HEK293 (cell line): ENCODE measurements around the gene KDM5D.

Source experiments
- CTCF ChIA-PET: fragments of 350-600 bp; formaldehyde crosslinking; extraction: SDS; loops from one replicate; lab custom pipeline; 2021; ENCODE audit warnings: antibody characterized with exemption; lab: Yijun Ruan, JAX
- POLR2A ChIA-PET: fragments of 300-600 bp; formaldehyde crosslinking; extraction: SDS; loops from one replicate; lab custom pipeline; 2020; ENCODE audit warnings: antibody characterized with exemption, inconsistent platforms; lab: Yijun Ruan, JAX
- H3K27ac ChIP-seq: fragments of 200-500 bp; sonication (Bioruptor generic); 2 replicates; pipeline ENCODE4 v1.5.1; 2014; ENCODE audit warnings: low read depth, low read length, control low read depth, inconsistent platforms; ENCODE audit errors: extremely low read depth
- H3K36me3 ChIP-seq, 2 experiments: fragments of 200-500 bp in 1 of 2; sonication (Bioruptor generic) in 1 of 2; 1 replicate in 1 of 2; 2 replicates in 1 of 2; pipeline ENCODE4 v1.5.1; 2014 to 2017; ENCODE audit warnings: inconsistent platforms in 2 of 2, low read length in 2 of 2; ENCODE audit not compliant: control insufficient read depth in 2 of 2, insufficient read depth in 1 of 2
- H3K4me1 ChIP-seq: fragments of 200-500 bp; sonication (Bioruptor generic); 2 replicates; pipeline ENCODE4 v1.5.1; 2014; ENCODE audit warnings: mild to moderate bottlenecking, low read length, inconsistent platforms; ENCODE audit not compliant: control insufficient read depth, insufficient read depth
- H3K4me3 ChIP-seq: 2 replicates; pipeline ENCODE4 v1.5.1; 2011; ENCODE audit warnings: low read depth, mild to moderate bottlenecking, control low read depth, low read length, moderate library complexity
- H3K9me3 ChIP-seq: fragments of 200-500 bp; sonication (Bioruptor generic); 2 replicates; pipeline ENCODE4 v1.5.1; 2014; ENCODE audit warnings: low read depth, low read length, inconsistent platforms; ENCODE audit not compliant: control insufficient read depth, insufficient read depth
- HOXA7 ChIP-seq: sonication (generic); formaldehyde crosslinking; IDR thresholded peaks from 2 replicates; pipeline ENCODE4 v1.8.1; 2022; ENCODE audit warnings: missing genetic modification reagents, borderline replicate concordance
- IKZF3 ChIP-seq: fragments of 450-650 bp; IDR thresholded peaks from 2 replicates; pipeline ENCODE4 v1.5.0; 2018; ENCODE audit warnings: missing biosample characterization, mild to moderate bottlenecking, missing genetic modification characterization, moderate library complexity
- KLF10 ChIP-seq: fragments of 450-650 bp; IDR thresholded peaks from 2 replicates; pipeline ENCODE4 v1.5.1; 2018; ENCODE audit warnings: missing biosample characterization, mild to moderate bottlenecking, missing genetic modification characterization
- ZBTB8A ChIP-seq: fragments of 450-650 bp; formaldehyde crosslinking; IDR thresholded peaks from 2 replicates; pipeline ENCODE4 v1.5.1; 2016; ENCODE audit warnings: missing biosample characterization, missing genetic modification characterization
- ZFP41 ChIP-seq: fragments of 450-650 bp; formaldehyde crosslinking; IDR thresholded peaks from 2 replicates; pipeline ENCODE4 v1.5.1; 2016; ENCODE audit warnings: missing biosample characterization, missing genetic modification characterization, borderline replicate concordance
- ZIC2 ChIP-seq: fragments of 450-650 bp; formaldehyde crosslinking; IDR thresholded peaks from 2 replicates; pipeline ENCODE4 v1.5.1; 2016; ENCODE audit warnings: missing biosample characterization, missing genetic modification characterization
- ZNF114 ChIP-seq: fragments of 450-650 bp; formaldehyde crosslinking; IDR thresholded peaks from 2 replicates; pipeline ENCODE4 v1.5.0; 2017; ENCODE audit warnings: missing biosample characterization, missing genetic modification characterization
- ZNF121 ChIP-seq: fragments of 450-650 bp; formaldehyde crosslinking; IDR thresholded peaks from 2 replicates; pipeline ENCODE4 v1.5.1; 2016; ENCODE audit warnings: missing biosample characterization, missing genetic modification characterization
- ZNF133 ChIP-seq: fragments of 450-650 bp; formaldehyde crosslinking; IDR thresholded peaks from 2 replicates; pipeline ENCODE4 v1.5.1; 2016; ENCODE audit warnings: missing biosample characterization, missing genetic modification characterization
- ZNF138 ChIP-seq: fragments of 450-650 bp; formaldehyde crosslinking; IDR thresholded peaks from 2 replicates; pipeline ENCODE4 v1.5.1; 2016; ENCODE audit warnings: missing biosample characterization, missing genetic modification characterization, borderline replicate concordance
- ZNF175 ChIP-seq: fragments of 450-650 bp; formaldehyde crosslinking; IDR thresholded peaks from 2 replicates; pipeline ENCODE4 v1.5.1; 2016; ENCODE audit warnings: missing biosample characterization, missing genetic modification characterization
- ZNF202 ChIP-seq: fragments of 450-650 bp; formaldehyde crosslinking; IDR thresholded peaks from 2 replicates; pipeline ENCODE4 v1.5.1; 2016; ENCODE audit warnings: missing biosample characterization, missing genetic modification characterization, borderline replicate concordance
- ZNF214 ChIP-seq: fragments of 450-650 bp; formaldehyde crosslinking; IDR thresholded peaks from 2 replicates; pipeline ENCODE4 v1.5.1; 2017; ENCODE audit warnings: missing biosample characterization, mild to moderate bottlenecking, missing genetic modification characterization, borderline replicate concordance
- ZNF23 ChIP-seq: fragments of 450-650 bp; formaldehyde crosslinking; IDR thresholded peaks from 2 replicates; pipeline ENCODE4 v1.5.1; 2016; ENCODE audit warnings: missing biosample characterization, missing genetic modification characterization, borderline replicate concordance
- ZNF24 ChIP-seq: fragments of 450-650 bp; formaldehyde crosslinking; IDR thresholded peaks from 2 replicates; pipeline ENCODE4 v1.5.1; 2016; ENCODE audit warnings: missing biosample characterization, missing genetic modification characterization
- ZNF366 ChIP-seq: fragments of 450-650 bp; formaldehyde crosslinking; conservative IDR thresholded peaks from 2 replicates; pipeline ENCODE4 v1.5.1; 2016; ENCODE audit warnings: missing biosample characterization, missing genetic modification characterization
- ZNF600 ChIP-seq: fragments of 450-650 bp; formaldehyde crosslinking; IDR thresholded peaks from 2 replicates; pipeline ENCODE4 v1.5.1; 2016; ENCODE audit warnings: missing biosample characterization, missing genetic modification characterization
- ZNF747 ChIP-seq: fragments of 450-650 bp; formaldehyde crosslinking; IDR thresholded peaks from 2 replicates; pipeline ENCODE4 v1.5.1; 2016; ENCODE audit warnings: missing biosample characterization, missing genetic modification characterization
- ZNF76 ChIP-seq: fragments of 450-650 bp; formaldehyde crosslinking; IDR thresholded peaks from 2 replicates; pipeline ENCODE4; 2016; ENCODE audit warnings: low read depth, missing biosample characterization, missing genetic modification characterization, borderline replicate concordance
- TF ChIP-seq, protein P1 (sequence below): fragments of 450-650 bp; formaldehyde crosslinking; IDR thresholded peaks from 2 replicates; pipeline ENCODE4 v1.5.0; 2017; ENCODE audit warnings: missing biosample characterization, missing genetic modification characterization, borderline replicate concordance
- TF ChIP-seq, protein P2 (sequence below): fragments of 450-650 bp; formaldehyde crosslinking; IDR thresholded peaks from 2 replicates; pipeline ENCODE4 v1.5.1; 2016; ENCODE audit warnings: missing biosample characterization, missing genetic modification characterization, borderline replicate concordance
- TF ChIP-seq, protein P3 (sequence below): fragments of 450-650 bp; formaldehyde crosslinking; IDR thresholded peaks from 2 replicates; pipeline ENCODE4 v1.5.1; 2016; ENCODE audit warnings: missing biosample characterization, missing genetic modification characterization, low read depth
- TF ChIP-seq, protein P4 (sequence below): fragments of 450-650 bp; formaldehyde crosslinking; IDR thresholded peaks from 2 replicates; pipeline ENCODE4 v1.5.1; 2016; ENCODE audit warnings: missing biosample characterization, missing genetic modification characterization

Gene KDM5D

DNA sequence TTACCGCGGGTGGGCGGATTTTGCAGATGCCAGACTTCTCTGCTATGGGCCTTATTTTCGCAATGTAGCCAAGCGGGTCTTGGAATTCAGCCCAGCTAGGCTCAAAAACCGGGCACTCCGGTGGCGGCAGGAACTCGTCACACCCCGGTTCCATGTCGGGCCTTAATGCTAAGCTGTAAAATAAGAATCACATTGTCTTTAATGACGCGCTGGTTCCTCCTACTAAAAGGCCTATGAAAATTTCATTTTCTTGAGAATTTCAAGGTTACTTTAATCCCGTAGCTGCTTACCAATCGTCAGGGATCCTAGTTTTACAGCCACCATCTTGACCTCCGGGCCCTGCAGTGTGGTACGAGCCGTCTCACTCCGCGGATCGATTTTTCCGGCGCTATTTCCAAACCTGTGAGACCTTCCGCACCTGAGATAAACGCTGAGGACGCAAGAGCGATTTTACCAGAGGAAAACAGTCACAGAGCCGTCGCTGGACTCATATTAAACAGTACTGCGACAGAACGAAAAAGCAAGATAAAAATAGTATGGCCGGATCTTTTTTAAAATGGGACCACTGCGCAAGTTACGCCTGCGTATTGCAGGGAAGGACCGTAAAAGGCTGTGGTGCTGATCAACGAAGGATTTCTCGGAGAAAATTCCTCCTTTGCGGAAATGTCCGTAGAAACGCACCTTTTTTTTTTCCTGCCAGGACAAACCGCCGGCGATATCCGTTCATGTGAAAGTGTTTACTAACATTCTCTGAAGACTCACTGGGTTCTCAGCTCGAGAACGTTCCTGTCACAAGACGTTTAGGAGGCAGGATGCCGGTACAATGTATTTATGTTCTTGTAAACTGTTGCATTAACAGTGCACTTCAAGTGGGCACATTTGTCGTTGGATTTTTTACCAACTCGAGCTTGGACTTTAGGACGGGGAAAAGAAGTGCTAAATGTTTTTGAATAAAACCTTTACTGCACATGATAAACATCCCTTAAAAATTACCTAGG is at the start of gene KDM5D:
TSS of gene KDM5D (minus strand) at position 346 of the 998 bp plus-strand sequence. CDS start at position 154, 192 bp downstream.
- no peaks in the 10 kb centered on the region for H3K4me1 ChIP-seq
- no peak within 1 kb of the TSS for H3K4me3 ChIP-seq
- no peaks in the 10 kb centered on the region for H3K9me3 ChIP-seq
- no peak within 1 kb of the TSS for H3K27ac ChIP-seq
- POLR2A ChIA-PET = no interaction called here
- no peaks in the 10 kb centered on the region for H3K36me3 ChIP-seq
- TF ChIP-seq ZNF114 (tag by site-specific recombination) = no peak
- TF ChIP-seq, protein P1, sequence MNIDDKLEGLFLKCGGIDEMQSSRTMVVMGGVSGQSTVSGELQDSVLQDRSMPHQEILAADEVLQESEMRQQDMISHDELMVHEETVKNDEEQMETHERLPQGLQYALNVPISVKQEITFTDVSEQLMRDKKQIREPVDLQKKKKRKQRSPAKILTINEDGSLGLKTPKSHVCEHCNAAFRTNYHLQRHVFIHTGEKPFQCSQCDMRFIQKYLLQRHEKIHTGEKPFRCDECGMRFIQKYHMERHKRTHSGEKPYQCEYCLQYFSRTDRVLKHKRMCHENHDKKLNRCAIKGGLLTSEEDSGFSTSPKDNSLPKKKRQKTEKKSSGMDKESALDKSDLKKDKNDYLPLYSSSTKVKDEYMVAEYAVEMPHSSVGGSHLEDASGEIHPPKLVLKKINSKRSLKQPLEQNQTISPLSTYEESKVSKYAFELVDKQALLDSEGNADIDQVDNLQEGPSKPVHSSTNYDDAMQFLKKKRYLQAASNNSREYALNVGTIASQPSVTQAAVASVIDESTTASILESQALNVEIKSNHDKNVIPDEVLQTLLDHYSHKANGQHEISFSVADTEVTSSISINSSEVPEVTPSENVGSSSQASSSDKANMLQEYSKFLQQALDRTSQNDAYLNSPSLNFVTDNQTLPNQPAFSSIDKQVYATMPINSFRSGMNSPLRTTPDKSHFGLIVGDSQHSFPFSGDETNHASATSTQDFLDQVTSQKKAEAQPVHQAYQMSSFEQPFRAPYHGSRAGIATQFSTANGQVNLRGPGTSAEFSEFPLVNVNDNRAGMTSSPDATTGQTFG (tag by site-specific recombination) = no peak
- TF ChIP-seq ZBTB8A (tag by site-specific recombination) = no peak
- TF ChIP-seq, protein P2, sequence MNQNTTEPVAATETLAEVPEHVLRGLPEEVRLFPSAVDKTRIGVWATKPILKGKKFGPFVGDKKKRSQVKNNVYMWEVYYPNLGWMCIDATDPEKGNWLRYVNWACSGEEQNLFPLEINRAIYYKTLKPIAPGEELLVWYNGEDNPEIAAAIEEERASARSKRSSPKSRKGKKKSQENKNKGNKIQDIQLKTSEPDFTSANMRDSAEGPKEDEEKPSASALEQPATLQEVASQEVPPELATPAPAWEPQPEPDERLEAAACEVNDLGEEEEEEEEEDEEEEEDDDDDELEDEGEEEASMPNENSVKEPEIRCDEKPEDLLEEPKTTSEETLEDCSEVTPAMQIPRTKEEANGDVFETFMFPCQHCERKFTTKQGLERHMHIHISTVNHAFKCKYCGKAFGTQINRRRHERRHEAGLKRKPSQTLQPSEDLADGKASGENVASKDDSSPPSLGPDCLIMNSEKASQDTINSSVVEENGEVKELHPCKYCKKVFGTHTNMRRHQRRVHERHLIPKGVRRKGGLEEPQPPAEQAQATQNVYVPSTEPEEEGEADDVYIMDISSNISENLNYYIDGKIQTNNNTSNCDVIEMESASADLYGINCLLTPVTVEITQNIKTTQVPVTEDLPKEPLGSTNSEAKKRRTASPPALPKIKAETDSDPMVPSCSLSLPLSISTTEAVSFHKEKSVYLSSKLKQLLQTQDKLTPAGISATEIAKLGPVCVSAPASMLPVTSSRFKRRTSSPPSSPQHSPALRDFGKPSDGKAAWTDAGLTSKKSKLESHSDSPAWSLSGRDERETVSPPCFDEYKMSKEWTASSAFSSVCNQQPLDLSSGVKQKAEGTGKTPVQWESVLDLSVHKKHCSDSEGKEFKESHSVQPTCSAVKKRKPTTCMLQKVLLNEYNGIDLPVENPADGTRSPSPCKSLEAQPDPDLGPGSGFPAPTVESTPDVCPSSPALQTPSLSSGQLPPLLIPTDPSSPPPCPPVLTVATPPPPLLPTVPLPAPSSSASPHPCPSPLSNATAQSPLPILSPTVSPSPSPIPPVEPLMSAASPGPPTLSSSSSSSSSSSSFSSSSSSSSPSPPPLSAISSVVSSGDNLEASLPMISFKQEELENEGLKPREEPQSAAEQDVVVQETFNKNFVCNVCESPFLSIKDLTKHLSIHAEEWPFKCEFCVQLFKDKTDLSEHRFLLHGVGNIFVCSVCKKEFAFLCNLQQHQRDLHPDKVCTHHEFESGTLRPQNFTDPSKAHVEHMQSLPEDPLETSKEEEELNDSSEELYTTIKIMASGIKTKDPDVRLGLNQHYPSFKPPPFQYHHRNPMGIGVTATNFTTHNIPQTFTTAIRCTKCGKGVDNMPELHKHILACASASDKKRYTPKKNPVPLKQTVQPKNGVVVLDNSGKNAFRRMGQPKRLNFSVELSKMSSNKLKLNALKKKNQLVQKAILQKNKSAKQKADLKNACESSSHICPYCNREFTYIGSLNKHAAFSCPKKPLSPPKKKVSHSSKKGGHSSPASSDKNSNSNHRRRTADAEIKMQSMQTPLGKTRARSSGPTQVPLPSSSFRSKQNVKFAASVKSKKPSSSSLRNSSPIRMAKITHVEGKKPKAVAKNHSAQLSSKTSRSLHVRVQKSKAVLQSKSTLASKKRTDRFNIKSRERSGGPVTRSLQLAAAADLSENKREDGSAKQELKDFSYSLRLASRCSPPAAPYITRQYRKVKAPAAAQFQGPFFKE (tag by site-specific recombination) = no peak
- TF ChIP-seq ZNF366 = no peak
- TF ChIP-seq ZIC2 (tag by site-specific recombination) = no peak
- TF ChIP-seq IKZF3 (tag by site-specific recombination) = no peak
- TF ChIP-seq ZNF138 (tag by site-specific recombination) = no peak
- TF ChIP-seq ZNF214 (tag by site-specific recombination) = no peak
- TF ChIP-seq ZNF133 (tag by site-specific recombination) = no peak
- CTCF ChIA-PET = no interaction called here

DNA sequence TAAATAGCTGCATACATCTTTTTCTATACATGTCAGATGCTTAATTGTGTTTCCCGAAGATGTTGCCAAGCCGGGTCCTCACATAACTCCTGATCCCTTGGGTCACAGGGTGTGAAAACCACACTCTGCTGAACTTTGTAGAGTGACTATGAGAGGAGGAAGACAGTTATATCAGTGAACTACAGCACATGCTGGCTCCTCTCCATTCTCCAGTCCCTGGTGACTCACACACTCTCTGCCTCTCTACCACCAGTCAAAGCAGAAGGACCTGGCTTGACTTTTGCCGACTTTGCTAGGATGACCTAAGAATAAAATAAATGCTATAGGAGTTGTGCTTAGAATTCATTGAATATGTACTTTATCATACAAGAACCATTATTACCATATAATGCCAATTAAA is 23.8 kb upstream of the KDM5D start:
- ChIA-PET POLR2A (no interaction called here), CTCF (no interaction called here)
- Histone ChIP-seq H3K36me3 (no peaks in the 10 kb centered on the region), H3K9me3 (no peaks in the 10 kb centered on the region), H3K27ac (no peak overlapping the region), H3K4me3 (no peak overlapping the region), H3K4me1 (no peaks in the 10 kb centered on the region)
- TF ChIP-seq ZNF24 (tag by site-specific recombination) (no peak), ZNF76 (tag by site-specific recombination) (no peak), ZNF747 (no peak), KLF10 (no peak), ZNF600 (no peak), ZNF175 (tag by site-specific recombination) (no peak), ZNF121 (no peak), HOXA7 (CRISPR knock-in tag) (no peak), ZNF202 (tag by site-specific recombination) (no peak), ZFP41 (no peak), ZNF23 (tag by site-specific recombination) (no peak), IKZF3 (tag by site-specific recombination) (no peak)
- TF ChIP-seq, protein P3, sequence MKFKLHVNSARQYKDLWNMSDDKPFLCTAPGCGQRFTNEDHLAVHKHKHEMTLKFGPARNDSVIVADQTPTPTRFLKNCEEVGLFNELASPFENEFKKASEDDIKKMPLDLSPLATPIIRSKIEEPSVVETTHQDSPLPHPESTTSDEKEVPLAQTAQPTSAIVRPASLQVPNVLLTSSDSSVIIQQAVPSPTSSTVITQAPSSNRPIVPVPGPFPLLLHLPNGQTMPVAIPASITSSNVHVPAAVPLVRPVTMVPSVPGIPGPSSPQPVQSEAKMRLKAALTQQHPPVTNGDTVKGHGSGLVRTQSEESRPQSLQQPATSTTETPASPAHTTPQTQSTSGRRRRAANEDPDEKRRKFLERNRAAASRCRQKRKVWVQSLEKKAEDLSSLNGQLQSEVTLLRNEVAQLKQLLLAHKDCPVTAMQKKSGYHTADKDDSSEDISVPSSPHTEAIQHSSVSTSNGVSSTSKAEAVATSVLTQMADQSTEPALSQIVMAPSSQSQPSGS (tag by site-specific recombination) = no peak
- TF ChIP-seq, protein P4, sequence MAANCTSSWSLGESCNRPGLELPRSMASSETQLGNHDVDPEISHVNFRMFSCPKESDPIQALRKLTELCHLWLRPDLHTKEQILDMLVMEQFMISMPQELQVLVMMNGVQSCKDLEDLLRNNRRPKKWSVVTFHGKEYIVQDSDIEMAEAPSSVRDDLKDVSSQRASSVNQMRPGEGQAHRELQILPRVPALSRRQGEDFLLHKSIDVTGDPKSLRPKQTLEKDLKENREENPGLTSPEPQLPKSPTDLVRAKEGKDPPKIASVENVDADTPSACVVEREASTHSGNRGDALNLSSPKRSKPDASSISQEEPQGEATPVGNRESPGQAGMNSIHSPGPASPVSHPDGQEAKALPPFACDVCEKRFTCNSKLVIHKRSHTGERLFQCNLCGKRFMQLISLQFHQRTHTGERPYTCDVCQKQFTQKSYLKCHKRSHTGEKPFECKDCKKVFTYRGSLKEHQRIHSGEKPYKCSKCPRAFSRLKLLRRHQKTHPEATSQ (tag by site-specific recombination) = no peak
